Spleen (tissue), 7 donors: Measurements from ENCODE around the gene MYL3.

Experiments used
- CTCF ChIP-seq, 11 experiments: fragments of 200-600 bp in 7 of 11; fragments of 450-650 bp in 4 of 11; sonication (generic) in 4 of 11; IDR thresholded peaks in 8 of 11; conservative IDR thresholded peaks in 3 of 11; 1 replicate in 7 of 11; 2 replicates in 4 of 11; pipeline versions ENCODE4 v1.4.0 to v1.8.0; 2016 to 2021; ENCODE audit warnings: antibody characterized with exemption in 11 of 11, inconsistent platforms in 4 of 11, mild to moderate bottlenecking in 1 of 11
- POLR2A ChIP-seq, 3 donors: fragments of 450-650 bp; IDR thresholded peaks; one replicate each; pipeline ENCODE4 v1.5.1; 2017; ENCODE audit warnings: antibody characterized with exemption in 3 of 3, mild to moderate bottlenecking in 1 of 3
- POLR2AphosphoS5 ChIP-seq, 3 donors: sonication (generic); formaldehyde crosslinking; IDR thresholded peaks; one replicate each; pipeline ENCODE4 v1.5.1; 2017; ENCODE audit warnings: antibody characterized with exemption in 3 of 3
- donor health status: DM: no; HTN: no; CAD: no; lungs with moderate emphysema.
- donor health status: DM: no; HTN: no; CAD: no.
- donor health status: DM: no; HTN: no; CAD: no.

- TF ChIP-seq POLR2AphosphoS5 (IDR thresholded peaks at IDR 0.05) (no peak), CTCF (IDR thresholded peaks at IDR 0.05 in 8 of 11, conservative IDR thresholded peaks at IDR 0.05 in 3 of 11) (no peak), POLR2A (IDR thresholded peaks at IDR 0.05) (no peak)
These were observed 20.6 kb upstream of the MYL3 start for GRCh38 chr3:46883830-46884185.
